HG03103 (cell line): Measurements from ENCODE around the gene PARD3.
"Not testable (repeated sequence)": the region's sequence is repeated elsewhere in the genome, so short reads cannot be mapped to it uniquely, and the experiment has no call there.

Experiments
- ATAC-seq: cut with Tn5 transposase; IDR thresholded peaks from one replicate; pipeline ENCODE4 v1.9.1; 2021; ENCODE audit warnings: low read depth; ENCODE audit not compliant: unreplicated experiment

PARD3 gene

GRCh38 chr10:34377833-34378232 lies 437.3 kb downstream of the PARD3 start:
- ATAC-seq: no peak

GRCh38 chr10:34374356-34375045 lies 440.6 kb downstream of the PARD3 start:
- no peak for ATAC-seq

- ATAC-seq: no peak
Observed at GRCh38 chr10:34373211-34373610, 441.9 kb downstream of the PARD3 start.

- no peak for ATAC-seq
Observed at GRCh38 chr10:34372509-34372908, 442.6 kb downstream of the PARD3 start.

- ATAC-seq: no peak
Observed at GRCh38 chr10:34370126-34370525, 445.0 kb downstream of the PARD3 start.

- no peak for ATAC-seq
Observed at GRCh38 chr10:34369120-34369519, 446.0 kb downstream of the PARD3 start.

GRCh38 chr10:34364253-34365037 lies 450.7 kb downstream of the PARD3 start:
- no peak for ATAC-seq

GRCh38 chr10:34360984-34361383 lies 454.1 kb downstream of the PARD3 start:
- ATAC-seq: no peak

- no peak for ATAC-seq
Observed at GRCh38 chr10:34359435-34359813, 455.7 kb downstream of the PARD3 start.

- no peak for ATAC-seq
Observed at GRCh38 chr10:34358729-34359434, 456.2 kb downstream of the PARD3 start.

GRCh38 chr10:34356463-34356862 lies 458.6 kb downstream of the PARD3 start:
- ATAC-seq: no peak

- not testable (repeated sequence) for ATAC-seq
Observed at GRCh38 chr10:34353530-34353929, 461.6 kb downstream of the PARD3 start.

- ATAC-seq: not testable (repeated sequence)
Observed at GRCh38 chr10:34352599-34353204, 462.4 kb downstream of the PARD3 start.

GRCh38 chr10:34351161-34351560 lies 463.9 kb downstream of the PARD3 start:
- no peak for ATAC-seq

- no peak for ATAC-seq
Observed at GRCh38 chr10:34348917-34349485, 466.1 kb downstream of the PARD3 start.

GRCh38 chr10:34348021-34348420 lies 467.1 kb downstream of the PARD3 start:
- ATAC-seq: no peak

- ATAC-seq: no peak
Observed at GRCh38 chr10:34347131-34347530, 468.0 kb downstream of the PARD3 start.

- no peak for ATAC-seq
Observed at GRCh38 chr10:34346516-34347100, 468.5 kb downstream of the PARD3 start.

- ATAC-seq: no peak
Observed at GRCh38 chr10:34345383-34345782, 469.7 kb downstream of the PARD3 start.

GRCh38 chr10:34343764-34344163 lies 471.3 kb downstream of the PARD3 start:
- ATAC-seq: no peak
